SJCRH30 (cell line): ENCODE data around the gene NOC2L. TPM values are rescaled to one million over a fixed set of nuclear protein-coding genes. Genes with fewer than 3 reads are reported as not detected.

ENCODE experiments used
- DNase-seq, 2 experiments: peaks; one replicate each; pipeline ENCODE4 v3.0.0-alpha.2; 2015 to 2020
- H3K27ac ChIP-seq: fragments of 250-450 bp; sonication (Bioruptor Pico); 2 replicates; pipeline ENCODE4 v1.5.1; 2020; ENCODE audit warnings: mild to moderate bottlenecking, moderate library complexity
- H3K27me3 ChIP-seq: fragments of 250-450 bp; sonication (Bioruptor Pico); 2 replicates; pipeline ENCODE4 v1.5.1; 2020; ENCODE audit warnings: mild to moderate bottlenecking, moderate library complexity
- H3K36me3 ChIP-seq: fragments of 250-450 bp; sonication (Bioruptor Pico); 2 replicates; pipeline ENCODE4 v1.5.1; 2020; ENCODE audit warnings: mild to moderate bottlenecking, moderate library complexity
- H3K4me1 ChIP-seq: fragments of 250-450 bp; sonication (Bioruptor Pico); 2 replicates; pipeline ENCODE4 v1.5.1; 2020; ENCODE audit warnings: mild to moderate bottlenecking, moderate library complexity
- H3K4me3 ChIP-seq: fragments of 250-450 bp; sonication (Bioruptor Pico); 2 replicates; pipeline ENCODE4 v1.5.1; 2020; ENCODE audit warnings: mild to moderate bottlenecking, moderate library complexity
- H3K9me3 ChIP-seq: fragments of 250-450 bp; sonication (Bioruptor Pico); replicated peaks from 2 replicates; pipeline ENCODE4 v1.5.1; 2020; ENCODE audit warnings: mild to moderate bottlenecking, moderate library complexity
- total RNA-seq: library from RNA; depleted of rRNA; stranded (reverse); fragments of >200 nt; shearing (Covaris generic); gene quantifications from 2 replicates; pipeline ENCODE4 v1.2.3, GENCODE V29; 2014; rRNA removed

NOC2L gene
- total RNA-seq = 147 and 150 TPM in 2 replicates

GRCh38 chr1:958823-959730 is at the start of gene NOC2L:
Gene NOC2L (minus strand): TSS chr1:959256. CDS start chr1:959240, 16 bp downstream.
- Histone ChIP-seq H3K4me3 (peak within 1 kb of the TSS; percentile 95), H3K9me3 (no peaks in the 10 kb centered on the region), H3K27ac (peak within 1 kb of the TSS; percentile 37), H3K36me3 (peaks cover 26% of the 10 kb centered on the region), H3K27me3 (no peaks in the 10 kb centered on the region), H3K4me1 (peaks cover 5% of the 10 kb centered on the region; the same call in 1 of the 2 replicates)
- peak; percentile 94 for DNase-seq

GRCh38 chr1:1006305-1007159 is 47.5 kb upstream of the NOC2L start:
- Histone ChIP-seq H3K4me1 (peaks cover 24% of the 10 kb centered on the region), H3K9me3 (no peaks in the 10 kb centered on the region), H3K36me3 (no peaks in the 10 kb centered on the region), H3K4me3 (no peak overlapping the region), H3K27me3 (no peaks in the 10 kb centered on the region), H3K27ac (peak overlapping the region; percentile 93; the same call in 1 of the 2 replicates)
- no peak for DNase-seq

- Histone ChIP-seq H3K36me3 (no peaks in the 10 kb centered on the region), H3K27me3 (no peaks in the 10 kb centered on the region), H3K4me1 (peaks cover 24% of the 10 kb centered on the region), H3K27ac (peak overlapping the region; percentile 93), H3K4me3 (peak overlapping the region; percentile 27; the same call in 1 of the 2 replicates), H3K9me3 (no peaks in the 10 kb centered on the region)
- no peak for DNase-seq
Measured at GRCh38 chr1:1005774-1006304, 46.8 kb upstream of the NOC2L start.

- peak overlapping the region; percentile 27 for H3K4me3 ChIP-seq
- no peaks in the 10 kb centered on the region for H3K27me3 ChIP-seq
- peak overlapping the region; percentile 93 for H3K27ac ChIP-seq
- H3K9me3 ChIP-seq = no peaks in the 10 kb centered on the region
- peaks cover 24% of the 10 kb centered on the region for H3K4me1 ChIP-seq
- H3K36me3 ChIP-seq = no peaks in the 10 kb centered on the region
- peak; percentile 88 to 93 for DNase-seq
Measured at GRCh38 chr1:1004780-1005697, 46.0 kb upstream of the NOC2L start.

GRCh38 chr1:1004420-1004779 is 45.3 kb upstream of the NOC2L start:
- DNase-seq = no peak
- Histone ChIP-seq H3K4me3 (peak overlapping the region; percentile 27), H3K4me1 (peaks cover 24% of the 10 kb centered on the region), H3K27me3 (no peaks in the 10 kb centered on the region), H3K36me3 (no peaks in the 10 kb centered on the region), H3K9me3 (no peaks in the 10 kb centered on the region), H3K27ac (peak overlapping the region; percentile 93)

GRCh38 chr1:1003618-1004419 is 44.8 kb upstream of the NOC2L start:
- Histone ChIP-seq H3K36me3 (no peaks in the 10 kb centered on the region), H3K4me3 (peak overlapping the region; percentile 27), H3K27ac (peak overlapping the region; percentile 93), H3K27me3 (no peaks in the 10 kb centered on the region), H3K9me3 (no peaks in the 10 kb centered on the region), H3K4me1 (peaks cover 24% of the 10 kb centered on the region)
- no peak for DNase-seq

GRCh38 chr1:1001057-1001783 is 42.2 kb upstream of the NOC2L start:
- H3K27ac ChIP-seq = peak overlapping the region; percentile 94

GRCh38 chr1:1000357-1001056 is 41.5 kb upstream of the NOC2L start:
- Histone ChIP-seq H3K27me3 (no peaks in the 10 kb centered on the region), H3K9me3 (no peaks in the 10 kb centered on the region), H3K4me3 (peak overlapping the region; percentile 70), H3K4me1 (peaks cover 14% of the 10 kb centered on the region), H3K36me3 (no peaks in the 10 kb centered on the region), H3K27ac (peak overlapping the region; percentile 94)
- DNase-seq = peak; percentile 89 to 90

More at GRCh38 chr1:1001057-1001783, 42.2 kb upstream of the NOC2L start:
- Histone ChIP-seq H3K4me3 (peak overlapping the region; percentile 70), H3K36me3 (no peaks in the 10 kb centered on the region), H3K27me3 (no peaks in the 10 kb centered on the region), H3K4me1 (peaks cover 20% of the 10 kb centered on the region), H3K9me3 (no peaks in the 10 kb centered on the region)
- peak; percentile 74 to 79 for DNase-seq

- Histone ChIP-seq H3K36me3 (no peaks in the 10 kb centered on the region), H3K4me1 (peaks cover 10% of the 10 kb centered on the region), H3K27ac (peak within 1 kb of the TSS; percentile 94), H3K4me3 (peak within 1 kb of the TSS; percentile 70), H3K27me3 (no peaks in the 10 kb centered on the region), H3K9me3 (no peaks in the 10 kb centered on the region)
- peak; percentile 95 for DNase-seq
Measured at GRCh38 chr1:999725-1000356, 40.8 kb upstream of the NOC2L start, which contains the start of gene HES4. Gene HES4 (minus strand): TSS chr1:1000097. CDS start chr1:999973, 124 bp downstream.

- H3K36me3 ChIP-seq = no peaks in the 10 kb centered on the region
- no peaks in the 10 kb centered on the region for H3K27me3 ChIP-seq
- peaks cover 4% of the 10 kb centered on the region for H3K4me1 ChIP-seq
- H3K9me3 ChIP-seq = no peaks in the 10 kb centered on the region
- peak overlapping the region; percentile 94 for H3K27ac ChIP-seq
- peak; percentile 60 to 69 for DNase-seq
- H3K4me3 ChIP-seq = peak overlapping the region; percentile 70
Measured at GRCh38 chr1:998995-999724, 40.1 kb upstream of the NOC2L start.

- Histone ChIP-seq H3K36me3 (no peaks in the 10 kb centered on the region), H3K9me3 (no peaks in the 10 kb centered on the region), H3K4me1 (no peaks in the 10 kb centered on the region), H3K27ac (no peak overlapping the region), H3K27me3 (no peaks in the 10 kb centered on the region), H3K4me3 (peak overlapping the region; percentile 70)
- DNase-seq = no peak
Measured at GRCh38 chr1:998745-998994, 39.6 kb upstream of the NOC2L start.
